Measurements from ENCODE around the gene ZNF580. TPM values are rescaled to one million over a fixed set of nuclear protein-coding genes. Genes with fewer than 3 reads are reported as not detected.

The ZNF580 gene
- total RNA-seq, 1 donor from 2014 or later, result 11.8 TPM

- Histone ChIP-seq H3K36me3 (peaks cover 93% of the 10 kb centered on the region), H3K9me3 (replicated peaks) (no peaks in the 10 kb centered on the region), H3K27ac (replicated peaks) (no peak overlapping the region), H3K4me3 (no peak overlapping the region), H3K27me3 (ENCODE audit: low read depth) (no peaks in the 10 kb centered on the region), H3K4me1 (peaks cover 13% of the 10 kb centered on the region)
- no peak for TF ChIP-seq CTCF (IDR thresholded peaks at IDR 0.05; ENCODE audit: borderline replicate concordance)
- intact Hi-C loops (cut with micrococcal nuclease), result no loop called here
- DNase-seq, result peak; percentile 12
These were observed 51.0 kb downstream of the ZNF580 start for GRCh38 chr19:55691561-55692481.

GRCh38 chr19:55692681-55693081 is 51.9 kb downstream of the ZNF580 start:
- Histone ChIP-seq H3K36me3 (peaks cover 94% of the 10 kb centered on the region), H3K4me1 (peaks cover 10% of the 10 kb centered on the region), H3K27ac (replicated peaks) (no peak overlapping the region), H3K4me3 (no peak overlapping the region), H3K9me3 (replicated peaks) (no peaks in the 10 kb centered on the region), H3K27me3 (ENCODE audit: low read depth) (no peaks in the 10 kb centered on the region)
- TF ChIP-seq CTCF (IDR thresholded peaks at IDR 0.05; ENCODE audit: borderline replicate concordance), result no peak
- peak; percentile 6 for DNase-seq
- intact Hi-C loops (cut with micrococcal nuclease), result no loop called here

Other genes starting within 250 kb of the ZNF580 start
- gene UBE2S, start 233.2 kb upstream of the ZNF580 start, total RNA-seq, result 33.2 TPM
- not detected for gene SHISA7, start 197.7 kb upstream of the ZNF580 start, total RNA-seq
- 52.6 TPM for gene ISOC2, start 179.4 kb upstream of the ZNF580 start, total RNA-seq
- not detected for gene C19orf85, start 176.3 kb upstream of the ZNF580 start, total RNA-seq
- gene ZNF628, start 164.4 kb upstream of the ZNF580 start, total RNA-seq, result 5.4 TPM
- 5.2 TPM for gene NAT14, start 155.8 kb upstream of the ZNF580 start, total RNA-seq
- gene SSC5D, start 152.6 kb upstream of the ZNF580 start, total RNA-seq, result 3.7 TPM
- gene SBK2, start 103.9 kb upstream of the ZNF580 start, total RNA-seq, result 6.5 TPM
- 21.1 TPM for gene SBK3, start 95.5 kb upstream of the ZNF580 start, total RNA-seq
- 11.5 TPM for gene ZNF579, start 60.2 kb upstream of the ZNF580 start, total RNA-seq
- 16.0 TPM for gene FIZ1, start 41.5 kb upstream of the ZNF580 start, total RNA-seq
- 15.6 TPM for gene ZNF524, start 40.7 kb upstream of the ZNF580 start, total RNA-seq
- gene ZNF865, start 35.4 kb upstream of the ZNF580 start, total RNA-seq, result 17.0 TPM
- 13.2 TPM for gene ZNF784, start 16.4 kb upstream of the ZNF580 start, total RNA-seq
- gene ZNF581, start 2.6 kb downstream of the ZNF580 start, total RNA-seq, result 7.1 TPM
- 14.6 TPM for gene CCDC106, start 7.2 kb downstream of the ZNF580 start, total RNA-seq
- 74.0 TPM for gene U2AF2, start 14.0 kb downstream of the ZNF580 start, total RNA-seq
- gene EPN1, start 34.2 kb downstream of the ZNF580 start, total RNA-seq, result 205 TPM
- gene NLRP9, start 97.4 kb downstream of the ZNF580 start, total RNA-seq, result not detected
- not detected for gene RFPL4A, start 118.1 kb downstream of the ZNF580 start, total RNA-seq
- gene RFPL4AL1, start 128.1 kb downstream of the ZNF580 start, total RNA-seq, result not detected
- not detected for gene NLRP11, start 191.0 kb downstream of the ZNF580 start, total RNA-seq
- gene NLRP4, start 195.5 kb downstream of the ZNF580 start, total RNA-seq, result not detected

Data from left ventricle myocardium inferior (tissue), 1 donor.